ENCODE results near the gene MBOAT2. TPM values are rescaled to one million over a fixed set of nuclear protein-coding genes. Genes with fewer than 3 reads are reported as not detected.

MBOAT2 gene
- total RNA-seq, 4 donors from 2014 or later, result 5.7 to 12.6 (median 7.4) TPM

- TF ChIP-seq, protein P1, sequence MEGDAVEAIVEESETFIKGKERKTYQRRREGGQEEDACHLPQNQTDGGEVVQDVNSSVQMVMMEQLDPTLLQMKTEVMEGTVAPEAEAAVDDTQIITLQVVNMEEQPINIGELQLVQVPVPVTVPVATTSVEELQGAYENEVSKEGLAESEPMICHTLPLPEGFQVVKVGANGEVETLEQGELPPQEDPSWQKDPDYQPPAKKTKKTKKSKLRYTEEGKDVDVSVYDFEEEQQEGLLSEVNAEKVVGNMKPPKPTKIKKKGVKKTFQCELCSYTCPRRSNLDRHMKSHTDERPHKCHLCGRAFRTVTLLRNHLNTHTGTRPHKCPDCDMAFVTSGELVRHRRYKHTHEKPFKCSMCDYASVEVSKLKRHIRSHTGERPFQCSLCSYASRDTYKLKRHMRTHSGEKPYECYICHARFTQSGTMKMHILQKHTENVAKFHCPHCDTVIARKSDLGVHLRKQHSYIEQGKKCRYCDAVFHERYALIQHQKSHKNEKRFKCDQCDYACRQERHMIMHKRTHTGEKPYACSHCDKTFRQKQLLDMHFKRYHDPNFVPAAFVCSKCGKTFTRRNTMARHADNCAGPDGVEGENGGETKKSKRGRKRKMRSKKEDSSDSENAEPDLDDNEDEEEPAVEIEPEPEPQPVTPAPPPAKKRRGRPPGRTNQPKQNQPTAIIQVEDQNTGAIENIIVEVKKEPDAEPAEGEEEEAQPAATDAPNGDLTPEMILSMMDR (IDR thresholded peaks at IDR 0.05), result no peak
- ATAC-seq (ENCODE audit: low FRiP score) (peak; percentile 84), DNase-seq (ENCODE audit: low spot score) (no peak)
Observed at GRCh38 chr2:8803658-8804379, 199.7 kb downstream of the MBOAT2 start.

DNA sequence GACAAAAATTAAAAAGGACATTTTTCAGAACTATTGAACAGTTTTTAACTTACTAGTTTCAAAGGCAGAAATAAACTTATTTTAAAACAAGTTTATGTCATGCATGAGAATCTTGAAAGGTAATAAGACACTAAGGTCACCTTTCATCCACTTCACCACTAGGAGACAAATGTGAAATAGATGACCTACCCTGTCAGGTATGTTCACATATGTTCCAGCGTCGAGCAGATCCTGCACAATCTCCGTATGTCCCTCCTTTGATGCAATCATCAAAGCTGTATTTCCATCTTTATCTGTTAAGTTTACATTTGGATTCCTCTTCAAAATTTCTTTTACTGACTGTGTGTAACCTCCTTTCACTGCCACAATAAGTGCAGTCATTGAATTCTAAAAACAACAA is 200.7 kb downstream of the MBOAT2 start:
- ATAC-seq (ENCODE audit: low FRiP score) (no peak), DNase-seq (ENCODE audit: low spot score) (no peak)
- TF ChIP-seq, protein P1 (IDR thresholded peaks at IDR 0.05), result no peak

Other genes with a start within 250 kb of the MBOAT2 start
- 10 to 100 TPM; 59.5 to 98.0 (median 66.5) TPM for gene KIDINS220, start 166.1 kb downstream of the MBOAT2 start, total RNA-seq
- 10 to 100 TPM; 16.8 to 57.4 (median 22.8) TPM for gene ASAP2, start 203.1 kb upstream of the MBOAT2 start, total RNA-seq